GM12865 (cell line): ENCODE results near the gene POU3F1.

Experiments used
- DNase-seq: peaks from one replicate; pipeline ENCODE4 v3.0.0; 2010; ENCODE audit warnings: low read depth
- H3K4me3 ChIP-seq: 2 replicates; pipeline ENCODE4 v1.5.1; 2011; ENCODE audit warnings: mild to moderate bottlenecking, low read depth, low read length, control low read depth
- CTCF ChIP-seq: IDR thresholded peaks from 2 replicates; pipeline ENCODE4 v1.5.1; 2011; ENCODE audit warnings: low read length, control low read depth, low read depth, inconsistent platforms; ENCODE audit not compliant: insufficient read depth; ENCODE audit errors: missing control alignments

Gene POU3F1

GRCh38 chr1:38031513-38031866, 15.1 kb downstream of the POU3F1 start:
- H3K4me3 ChIP-seq: no peak overlapping the region
- no peak for TF ChIP-seq CTCF
- DNase-seq: no peak

- no peak for TF ChIP-seq CTCF
- DNase-seq: peak; percentile 20
- peak overlapping the region; percentile 30 for H3K4me3 ChIP-seq
Observed at GRCh38 chr1:38030596-38031512, 15.7 kb downstream of the POU3F1 start.

GRCh38 chr1:38029685-38030511, 16.7 kb downstream of the POU3F1 start:
- peak; percentile 86 for DNase-seq
- no peak for TF ChIP-seq CTCF
- H3K4me3 ChIP-seq: peak overlapping the region; percentile 30

- H3K4me3 ChIP-seq: no peak overlapping the region
- DNase-seq: no peak
- no peak for TF ChIP-seq CTCF
Observed at GRCh38 chr1:38029081-38029681, 17.4 kb downstream of the POU3F1 start.

- DNase-seq: peak; percentile 31
- no peak overlapping the region for H3K4me3 ChIP-seq
Observed at GRCh38 chr1:38028671-38029070, 17.9 kb downstream of the POU3F1 start.

GRCh38 chr1:38028105-38028591, 18.4 kb downstream of the POU3F1 start:
- peak; percentile 93 for DNase-seq
- H3K4me3 ChIP-seq: no peak overlapping the region
- TF ChIP-seq CTCF: no peak

More at GRCh38 chr1:38028671-38029070, 17.9 kb downstream of the POU3F1 start:
- no peak for TF ChIP-seq CTCF
